Muscle layer of colon (tissue), 2 donors: ENCODE measurements around the gene COX14.
A peak's percentile ranks its signal among the peaks of the same experiment; 100 is the strongest.

Source experiments
- H3K27ac ChIP-seq: one replicate; pipeline ENCODE4 v1.7.0; 2013; ENCODE audit warnings: low read depth, mild to moderate bottlenecking, low read length, moderate library complexity
- H3K27me3 ChIP-seq, 2 donors: one replicate each; pipeline ENCODE4 v1.7.0; 2013; ENCODE audit warnings: low read length in 2 of 2, mild to moderate bottlenecking in 2 of 2; ENCODE audit not compliant: insufficient read depth in 2 of 2, control insufficient read depth in 1 of 2
- H3K36me3 ChIP-seq: one replicate; pipeline ENCODE4 v1.7.0; 2013; ENCODE audit warnings: mild to moderate bottlenecking, low read length; ENCODE audit not compliant: insufficient read depth
- H3K4me1 ChIP-seq: one replicate; pipeline ENCODE4 v1.7.0; 2013; ENCODE audit warnings: mild to moderate bottlenecking, low read length; ENCODE audit not compliant: insufficient read depth
- H3K4me3 ChIP-seq, 2 donors: one replicate each; pipeline ENCODE4 v1.7.0; 2013; ENCODE audit warnings: low read length in 2 of 2, low read depth in 1 of 2, mild to moderate bottlenecking in 1 of 2, moderate library complexity in 1 of 2
- H3K9ac ChIP-seq: one replicate; pipeline ENCODE4 v1.7.0; 2013; ENCODE audit warnings: low read length
- H3K9me3 ChIP-seq: one replicate; pipeline ENCODE4 v1.7.0; 2013; ENCODE audit warnings: mild to moderate bottlenecking, low read length
- donor health status: abdominal sarcoma.
- donor health status: Adenocarcinoma of cecum.

Gene COX14

GRCh38 chr12:50102646-50103309 is 9.3 kb upstream of the COX14 start:
- H3K9me3 ChIP-seq: no peaks in the 10 kb centered on the region
- peaks cover 11% of the 10 kb centered on the region for H3K4me1 ChIP-seq
- H3K27me3 ChIP-seq: no peaks in the 10 kb centered on the region
- no peak overlapping the region for H3K9ac ChIP-seq
- peaks cover 22% of the 10 kb centered on the region for H3K36me3 ChIP-seq
- no peak overlapping the region for H3K4me3 ChIP-seq
- H3K27ac ChIP-seq: no peak overlapping the region

- no peaks in the 10 kb centered on the region for H3K27me3 ChIP-seq
- H3K9me3 ChIP-seq: no peaks in the 10 kb centered on the region
- peak overlapping the region in 1 of 2 donors; percentile 41 for H3K4me3 ChIP-seq
- H3K36me3 ChIP-seq: peaks cover 16% of the 10 kb centered on the region
- H3K27ac ChIP-seq: no peak overlapping the region
- H3K9ac ChIP-seq: peak overlapping the region; percentile 20
- peaks cover 11% of the 10 kb centered on the region for H3K4me1 ChIP-seq
Observed at GRCh38 chr12:50103351-50103750, 8.7 kb upstream of the COX14 start.

GRCh38 chr12:50103767-50104321 is 8.2 kb upstream of the COX14 start, which contains the start of gene GPD1:
Gene GPD1 (plus strand): TSS chr12:50104008. CDS start chr12:50104051, 43 bp downstream.
- peak within 1 kb of the TSS in 1 of 2 donors; percentile 41 for H3K4me3 ChIP-seq

GRCh38 chr12:50104417-50105366 is 7.3 kb upstream of the COX14 start:
- peaks cover 3% of the 10 kb centered on the region for H3K36me3 ChIP-seq
- H3K4me3 ChIP-seq: no peak overlapping the region
- no peak overlapping the region for H3K27ac ChIP-seq
- H3K27me3 ChIP-seq: no peaks in the 10 kb centered on the region
- H3K9me3 ChIP-seq: no peaks in the 10 kb centered on the region
- H3K9ac ChIP-seq: no peak overlapping the region
- peaks cover 11% of the 10 kb centered on the region for H3K4me1 ChIP-seq

More at GRCh38 chr12:50103767-50104321, 8.2 kb upstream of the COX14 start, which contains the start of gene GPD1:
- no peaks in the 10 kb centered on the region for H3K27me3 ChIP-seq
- H3K9me3 ChIP-seq: no peaks in the 10 kb centered on the region
- H3K27ac ChIP-seq: peak within 1 kb of the TSS; percentile 21
- H3K36me3 ChIP-seq: peaks cover 11% of the 10 kb centered on the region
- H3K9ac ChIP-seq: peak within 1 kb of the TSS; percentile 20
- peaks cover 11% of the 10 kb centered on the region for H3K4me1 ChIP-seq

DNA sequence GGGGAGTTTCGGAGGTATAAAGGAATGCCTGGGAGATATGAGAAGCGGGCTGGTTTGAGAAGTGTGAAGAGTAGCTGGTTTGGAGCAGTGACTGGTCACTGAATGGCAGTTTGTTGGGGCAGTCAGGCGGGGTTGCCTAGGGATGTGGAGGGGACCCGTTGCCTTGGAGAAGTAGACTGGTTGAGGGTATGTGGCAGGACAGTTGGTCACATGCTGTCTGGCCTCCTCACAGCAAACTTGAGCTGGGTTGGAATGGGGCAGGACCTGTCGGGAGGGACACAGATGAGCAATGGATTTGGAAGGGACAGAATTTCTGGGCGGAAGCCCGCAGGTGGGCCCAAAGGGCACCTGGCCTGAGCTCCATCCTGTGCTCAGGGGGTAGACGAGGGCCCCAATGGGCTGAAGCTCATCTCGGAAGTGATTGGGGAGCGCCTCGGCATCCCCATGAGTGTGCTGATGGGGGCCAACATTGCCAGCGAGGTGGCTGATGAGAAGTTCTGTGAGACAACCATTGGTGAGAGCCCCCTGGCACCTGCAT is 6.1 kb upstream of the COX14 start:
- Histone ChIP-seq H3K9ac (no peak overlapping the region), H3K4me3 (no peak overlapping the region), H3K9me3 (no peaks in the 10 kb centered on the region), H3K27me3 (no peaks in the 10 kb centered on the region), H3K36me3 (no peaks in the 10 kb centered on the region), H3K4me1 (peaks cover 17% of the 10 kb centered on the region), H3K27ac (no peak overlapping the region)

DNA sequence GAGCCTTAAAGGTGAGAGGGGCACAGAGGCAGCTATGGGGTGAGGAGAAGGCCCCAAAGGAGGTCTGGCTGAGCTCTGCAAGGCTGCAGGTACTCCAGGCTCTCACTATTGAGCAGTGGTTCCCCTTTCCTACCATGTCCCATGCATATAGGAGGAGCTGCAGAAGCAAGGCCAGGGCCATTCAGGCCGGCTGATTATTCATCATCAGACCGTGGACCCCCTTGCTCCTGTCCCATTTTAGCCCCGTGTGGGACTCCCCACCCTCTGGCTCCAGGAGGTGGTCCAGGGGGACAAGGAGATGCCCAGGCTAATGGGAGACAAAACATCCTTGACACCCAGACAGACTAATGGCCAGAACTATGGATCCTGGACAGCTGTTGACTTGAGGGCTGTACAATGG is 5.1 kb upstream of the COX14 start:
- Histone ChIP-seq H3K4me3 (no peak overlapping the region), H3K9me3 (no peaks in the 10 kb centered on the region), H3K4me1 (peaks cover 20% of the 10 kb centered on the region), H3K27me3 (no peaks in the 10 kb centered on the region), H3K36me3 (no peaks in the 10 kb centered on the region), H3K9ac (no peak overlapping the region), H3K27ac (no peak overlapping the region)

DNA sequence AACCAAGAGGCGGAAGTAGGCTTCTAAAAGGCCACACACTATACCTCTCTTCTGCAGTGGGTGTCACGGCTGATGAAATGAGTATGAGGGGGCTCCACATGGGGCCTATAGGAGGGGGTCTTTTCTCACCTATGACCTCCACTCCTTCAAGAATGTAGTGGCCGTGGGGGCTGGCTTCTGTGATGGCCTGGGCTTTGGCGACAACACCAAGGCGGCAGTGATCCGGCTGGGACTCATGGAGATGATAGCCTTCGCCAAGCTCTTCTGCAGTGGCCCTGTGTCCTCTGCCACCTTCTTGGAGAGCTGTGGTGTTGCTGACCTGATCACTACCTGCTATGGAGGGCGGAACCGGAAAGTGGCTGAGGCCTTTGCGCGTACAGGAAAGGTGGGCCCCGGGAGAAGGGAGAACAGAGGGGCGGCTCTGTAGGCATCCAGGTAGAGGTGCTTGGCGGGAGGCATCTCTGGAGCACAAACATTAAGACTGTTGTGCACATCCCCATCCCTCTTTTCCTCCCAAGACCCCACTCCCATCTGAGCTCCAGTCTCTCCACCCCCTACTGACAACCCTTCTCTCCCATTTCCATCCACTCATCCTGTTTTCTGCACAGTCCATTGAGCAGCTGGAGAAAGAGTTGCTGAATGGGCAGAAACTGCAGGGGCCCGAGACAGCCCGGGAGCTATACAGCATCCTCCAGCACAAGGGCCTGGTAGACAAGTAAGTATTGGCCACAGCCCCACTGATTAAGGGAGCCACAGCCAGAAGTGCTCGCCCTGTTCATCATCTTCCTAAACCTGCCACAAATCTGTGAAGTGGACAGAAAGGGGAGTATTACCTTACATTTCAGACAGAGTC is 4.4 kb upstream of the COX14 start:
- no peak overlapping the region for H3K27ac ChIP-seq
- H3K4me1 ChIP-seq: peaks cover 20% of the 10 kb centered on the region
- no peaks in the 10 kb centered on the region for H3K27me3 ChIP-seq
- H3K9ac ChIP-seq: no peak overlapping the region
- no peaks in the 10 kb centered on the region for H3K36me3 ChIP-seq
- no peak overlapping the region for H3K4me3 ChIP-seq
- no peaks in the 10 kb centered on the region for H3K9me3 ChIP-seq

DNA sequence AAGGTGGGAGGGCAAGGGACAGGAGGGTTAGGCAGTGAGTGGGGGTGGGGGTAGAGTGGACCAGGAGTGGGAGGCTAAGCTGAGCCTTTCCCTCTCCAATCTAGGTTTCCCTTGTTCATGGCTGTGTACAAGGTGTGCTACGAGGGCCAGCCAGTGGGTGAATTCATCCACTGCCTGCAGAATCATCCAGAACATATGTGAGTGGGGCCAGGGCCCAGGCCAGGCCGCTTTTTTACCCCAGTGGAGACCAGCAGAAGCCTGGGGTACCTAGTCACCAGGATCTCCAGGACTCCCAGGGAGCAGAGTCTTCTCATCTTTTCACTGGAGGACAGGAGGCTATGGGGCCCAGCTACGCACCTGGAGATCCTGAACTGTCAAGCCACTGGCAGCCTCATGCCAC is 2.7 kb upstream of the COX14 start:
- peaks cover 20% of the 10 kb centered on the region for H3K4me1 ChIP-seq
- no peaks in the 10 kb centered on the region for H3K36me3 ChIP-seq

GRCh38 chr12:50110127-50110761 is 1.8 kb upstream of the COX14 start:
- no peaks in the 10 kb centered on the region for H3K9me3 ChIP-seq
- peaks cover 21% of the 10 kb centered on the region for H3K4me1 ChIP-seq

More for the DNA sequence above, 2.7 kb upstream of the COX14 start:
- Histone ChIP-seq H3K9ac (no peak overlapping the region), H3K4me3 (no peak overlapping the region), H3K9me3 (no peaks in the 10 kb centered on the region), H3K27me3 (no peaks in the 10 kb centered on the region), H3K27ac (no peak overlapping the region)

GRCh38 chr12:50110762-50111351 is 1.2 kb upstream of the COX14 start:
- H3K4me1 ChIP-seq: peaks cover 21% of the 10 kb centered on the region
- peak overlapping the region in 1 of 2 donors; percentile 41 for H3K4me3 ChIP-seq
- no peak overlapping the region for H3K9ac ChIP-seq

More at GRCh38 chr12:50110127-50110761, 1.8 kb upstream of the COX14 start:
- no peak overlapping the region for H3K9ac ChIP-seq
- no peaks in the 10 kb centered on the region for H3K27me3 ChIP-seq
- peak overlapping the region; percentile 1 for H3K27ac ChIP-seq
- no peak overlapping the region for H3K4me3 ChIP-seq
- H3K36me3 ChIP-seq: no peaks in the 10 kb centered on the region

More at GRCh38 chr12:50110762-50111351, 1.2 kb upstream of the COX14 start:
- no peaks in the 10 kb centered on the region for H3K9me3 ChIP-seq
- peak overlapping the region; percentile 54 for H3K27ac ChIP-seq
- no peaks in the 10 kb centered on the region for H3K27me3 ChIP-seq
- H3K36me3 ChIP-seq: peaks cover 4% of the 10 kb centered on the region
